Islet precursor cell (in vitro differentiated cells): ENCODE results near the gene ZDHHC11.
"Not testable (repeated sequence)": the region's sequence is repeated elsewhere in the genome, so short reads cannot be mapped to it uniquely, and the experiment has no call there.

Experiments
- DNase-seq: peaks from one replicate; pipeline ENCODE4 v3.0.0-alpha.2; 2018

ZDHHC11 gene

GRCh38 chr5:774304-774703, 76.5 kb downstream of the ZDHHC11 start:
- DNase-seq, result peak; percentile 56

- peak; percentile 50 for DNase-seq
Measured at GRCh38 chr5:773517-774264, 77.1 kb downstream of the ZDHHC11 start.

DNA sequence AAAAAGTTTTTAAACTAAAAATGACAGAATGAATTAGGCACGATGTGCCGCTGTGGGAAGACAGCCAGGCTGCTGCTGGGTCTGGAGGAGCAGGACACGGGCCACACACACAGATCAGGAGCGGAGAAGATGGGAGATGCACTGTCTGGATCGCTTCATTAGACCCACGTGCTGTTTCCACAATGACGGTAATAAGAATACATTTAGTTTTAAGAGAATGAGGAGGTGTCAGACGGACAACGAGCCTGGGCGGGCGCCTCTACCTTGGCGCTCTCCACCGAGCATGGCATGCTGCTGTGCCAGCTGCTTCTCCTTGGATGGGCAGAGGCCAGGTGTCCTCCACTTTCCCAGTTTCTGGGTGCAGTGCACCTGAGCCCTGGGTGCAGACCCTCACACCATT, 77.9 kb downstream of the ZDHHC11 start:
- DNase-seq, result peak; percentile 30

DNA sequence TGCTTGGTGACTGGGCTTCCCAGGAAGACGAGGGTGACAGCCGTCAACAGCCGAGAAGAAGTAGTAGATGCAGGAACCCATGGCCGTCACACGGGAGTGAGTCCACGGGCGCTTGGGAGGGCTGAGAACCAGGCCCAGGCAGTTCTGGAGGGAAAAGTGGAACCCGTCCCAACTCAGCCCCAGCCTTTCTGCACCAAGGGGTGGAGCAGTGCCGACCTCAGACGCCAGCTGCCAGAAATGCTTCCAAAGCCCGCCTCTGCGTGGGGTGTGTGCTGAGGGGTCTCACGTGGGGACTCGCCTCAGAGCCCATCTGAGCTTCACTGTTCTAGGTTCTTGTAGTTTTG, 78.3 kb downstream of the ZDHHC11 start:
- not testable (repeated sequence) for DNase-seq

DNA sequence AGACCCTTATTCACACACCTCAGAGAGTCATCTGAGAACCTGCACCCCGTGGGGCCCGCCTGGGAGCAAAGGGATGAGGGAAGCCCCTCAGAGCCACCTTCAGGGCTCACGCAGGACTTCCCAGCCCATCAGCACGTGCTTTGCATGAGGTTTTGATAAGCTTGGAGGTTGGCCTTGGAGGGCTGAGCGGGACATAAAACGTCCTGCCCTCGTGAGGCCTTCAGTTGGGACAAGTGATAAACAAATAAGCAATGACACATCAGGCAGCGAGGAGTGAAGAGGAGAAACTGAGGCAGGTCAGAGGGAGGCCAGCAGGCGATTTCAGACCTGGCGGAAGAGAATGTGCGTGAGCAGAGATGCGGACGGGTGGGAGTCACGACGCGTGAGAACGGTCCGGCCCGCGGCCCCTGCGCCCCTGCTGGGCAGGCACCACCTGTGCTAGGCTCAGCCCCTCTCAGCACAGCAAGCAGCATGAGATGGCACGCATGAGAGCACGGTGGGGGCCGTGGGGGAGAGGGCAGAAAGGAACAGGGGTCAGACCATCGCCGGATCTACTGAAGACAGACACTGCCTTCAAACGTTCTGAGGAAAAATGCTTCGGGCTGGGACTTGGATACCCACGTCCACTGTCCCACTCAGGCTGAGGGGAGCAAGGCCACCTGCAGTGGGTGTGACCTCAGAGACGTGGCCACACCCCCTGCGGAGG, 78.8 kb downstream of the ZDHHC11 start:
- DNase-seq, result not testable (repeated sequence)

GRCh38 chr5:771087-771781, 79.6 kb downstream of the ZDHHC11 start:
- peak; percentile 41 for DNase-seq

DNA sequence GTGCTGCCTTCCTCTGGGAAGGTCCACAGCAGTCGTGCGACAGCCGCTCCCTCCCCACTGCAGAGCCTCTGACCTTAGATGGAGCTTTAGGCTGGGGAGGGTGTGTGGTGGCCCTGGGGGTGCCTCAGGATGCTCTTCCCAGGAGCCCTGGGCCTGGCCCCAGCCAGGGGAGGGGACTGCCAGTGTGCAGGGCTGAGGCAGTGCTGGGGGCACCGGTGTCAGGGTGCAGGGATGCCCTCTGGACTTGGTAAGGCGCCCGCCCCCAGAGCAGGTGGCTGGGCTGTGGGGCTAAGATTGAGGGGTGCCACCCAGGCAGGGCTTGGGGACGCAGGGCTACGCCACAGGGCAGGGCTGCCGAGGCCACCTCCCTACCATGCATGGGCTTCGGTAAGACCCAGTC, 80.2 kb downstream of the ZDHHC11 start:
- DNase-seq, result peak; percentile 49

GRCh38 chr5:769485-770145, 81.2 kb downstream of the ZDHHC11 start:
- peak; percentile 44 for DNase-seq

GRCh38 chr5:766666-767431, 83.9 kb downstream of the ZDHHC11 start:
- peak; percentile 49 for DNase-seq

- DNase-seq, result peak; percentile 48
Measured at GRCh38 chr5:765948-766631, 84.7 kb downstream of the ZDHHC11 start.

DNA sequence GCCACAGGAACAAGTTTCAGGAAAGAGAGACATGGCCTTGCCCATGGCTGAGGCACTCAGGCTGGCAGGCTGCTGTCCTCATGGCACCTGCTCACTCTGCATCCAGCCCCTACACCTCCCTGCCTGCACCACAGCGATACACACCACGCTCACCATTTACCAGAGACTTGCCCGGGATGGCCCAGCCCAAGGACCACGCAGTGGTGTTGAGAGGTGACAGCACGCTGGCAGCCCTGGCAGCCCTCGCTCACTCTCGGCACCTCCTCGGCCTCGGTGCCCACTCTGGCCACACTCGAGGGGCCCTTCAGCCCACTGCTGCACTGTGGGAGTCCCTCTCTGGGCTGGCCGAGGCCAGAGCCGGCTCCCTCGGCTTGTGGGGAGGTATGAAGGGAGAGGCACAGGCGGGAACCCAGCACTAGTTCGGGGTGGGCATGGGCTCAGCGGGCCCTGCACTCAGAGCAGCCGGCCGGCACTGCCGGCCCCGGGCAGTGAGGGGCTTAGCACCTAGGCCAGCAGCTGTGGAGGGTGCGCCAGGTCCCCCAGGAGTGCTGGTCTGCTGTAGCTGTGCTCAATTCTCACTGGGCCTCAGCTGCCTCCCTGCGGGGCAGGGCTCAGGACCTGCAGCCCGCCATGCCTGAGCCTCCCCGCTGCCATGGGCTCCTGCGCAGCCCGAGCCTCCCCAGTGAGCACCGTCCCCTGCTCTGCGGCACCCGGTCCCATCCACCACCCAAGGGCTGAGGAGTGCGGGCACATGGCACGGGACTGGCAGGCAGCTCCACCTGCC, 86.6 kb downstream of the ZDHHC11 start:
- DNase-seq, result no peak

- no peak for DNase-seq
Measured at GRCh38 chr5:763397-763796, 87.4 kb downstream of the ZDHHC11 start.

DNA sequence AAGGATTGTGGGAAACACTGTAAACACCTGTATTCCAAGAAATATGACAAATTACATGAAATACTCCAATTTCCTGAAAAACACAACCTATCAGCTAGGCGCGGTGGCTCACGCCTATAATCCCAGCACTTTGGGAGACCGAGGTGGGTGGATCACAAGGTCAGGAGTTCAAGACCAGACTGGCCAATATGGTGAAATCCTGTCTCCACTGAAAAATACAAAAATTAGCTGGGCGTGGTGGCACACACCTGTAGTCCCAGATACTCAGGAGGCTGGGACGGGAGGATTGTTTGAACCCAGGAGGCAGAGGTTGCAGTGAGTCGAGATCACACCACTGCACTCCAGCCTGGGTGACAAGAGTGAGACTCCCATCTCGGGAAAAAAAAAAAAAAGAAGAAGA, 87.8 kb downstream of the ZDHHC11 start:
- DNase-seq, result not testable (repeated sequence)

GRCh38 chr5:761854-762710, 88.7 kb downstream of the ZDHHC11 start:
- peak; percentile 68 for DNase-seq

- DNase-seq, result peak; percentile 54
Measured at GRCh38 chr5:761059-761771, 89.6 kb downstream of the ZDHHC11 start.

- DNase-seq, result peak; percentile 51
Measured at GRCh38 chr5:760363-761058, 90.3 kb downstream of the ZDHHC11 start.

GRCh38 chr5:759781-760362, 90.9 kb downstream of the ZDHHC11 start:
- DNase-seq, result peak; percentile 49

- peak; percentile 68 for DNase-seq
Measured at GRCh38 chr5:759111-759751, 91.6 kb downstream of the ZDHHC11 start.
